Fibroblast of skin of back (primary cell): ENCODE measurements around the gene DCAF6.

Experiments used
- DNase-seq: peaks from one replicate; pipeline ENCODE4 v3.0.0-alpha.2; 2013

The DCAF6 gene

DNA sequence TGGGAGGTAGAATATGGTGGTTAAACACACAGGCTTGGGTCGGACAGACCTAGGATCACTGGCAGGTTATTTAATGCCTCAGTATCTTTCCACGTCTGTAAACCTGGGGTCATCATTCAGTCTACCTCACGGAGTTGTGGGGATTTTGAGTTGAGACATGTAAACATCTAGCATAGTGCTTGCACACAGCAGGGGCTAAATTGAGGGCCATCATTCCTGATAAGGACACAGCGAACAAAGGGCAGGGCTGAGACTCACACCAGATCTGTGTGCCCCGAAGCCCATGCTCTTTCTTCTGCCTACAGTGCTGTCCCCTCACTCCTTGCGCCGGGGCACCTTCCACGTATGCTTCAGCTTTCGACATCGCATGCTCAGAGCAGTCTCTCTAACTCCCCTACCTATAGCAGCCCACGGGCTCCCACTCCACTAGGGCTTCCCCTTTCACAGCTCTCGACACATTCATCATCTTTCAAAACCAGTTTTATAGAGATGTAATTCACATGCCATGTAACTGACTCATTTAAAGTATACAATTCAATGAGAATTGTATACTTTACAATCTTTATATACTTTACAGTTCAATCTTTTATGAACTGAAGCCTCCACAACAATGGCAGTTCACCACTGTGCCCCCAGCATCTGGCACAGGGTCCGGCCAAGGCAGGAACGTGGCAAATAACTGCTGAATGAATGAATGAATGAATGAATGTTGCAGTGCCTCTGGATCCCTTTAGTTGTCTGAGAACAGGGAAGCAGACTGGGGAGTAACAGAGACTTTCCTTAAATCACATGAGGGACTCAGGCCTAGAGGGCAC is 152.2 kb downstream of the DCAF6 start:
- DNase-seq: no peak

DNA sequence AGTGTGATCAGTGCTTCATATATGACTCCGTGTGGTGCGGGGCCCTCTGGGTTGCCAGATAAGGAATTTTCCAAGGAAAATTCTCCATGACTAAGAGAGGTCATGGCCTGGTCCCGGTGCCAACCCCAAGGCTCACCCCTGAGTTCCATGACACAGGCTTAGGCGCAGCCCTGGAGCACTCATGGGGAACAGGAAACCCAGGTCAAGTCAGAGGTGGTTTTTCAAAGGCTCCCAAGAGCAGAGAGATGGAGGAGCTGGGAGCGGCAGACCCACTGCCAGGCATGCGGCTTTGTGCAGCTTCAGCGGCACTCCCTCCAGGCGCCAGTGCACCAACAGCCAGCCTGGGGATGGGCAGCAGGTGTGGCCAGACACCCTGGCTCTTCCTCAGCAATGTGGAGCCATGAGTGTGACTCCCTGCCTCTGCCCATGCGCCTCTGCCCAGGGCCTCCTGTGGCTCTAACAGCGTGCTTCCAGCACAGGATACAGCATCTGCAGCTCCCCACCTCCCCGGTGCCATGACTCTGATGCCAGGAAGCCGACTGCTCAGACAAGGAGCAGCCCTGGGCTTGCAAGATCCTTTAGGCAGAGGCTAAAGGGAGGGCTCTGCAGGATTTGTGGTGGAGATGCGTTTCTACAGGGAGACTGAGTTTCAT is 153.0 kb downstream of the DCAF6 start:
- no peak for DNase-seq

DNA sequence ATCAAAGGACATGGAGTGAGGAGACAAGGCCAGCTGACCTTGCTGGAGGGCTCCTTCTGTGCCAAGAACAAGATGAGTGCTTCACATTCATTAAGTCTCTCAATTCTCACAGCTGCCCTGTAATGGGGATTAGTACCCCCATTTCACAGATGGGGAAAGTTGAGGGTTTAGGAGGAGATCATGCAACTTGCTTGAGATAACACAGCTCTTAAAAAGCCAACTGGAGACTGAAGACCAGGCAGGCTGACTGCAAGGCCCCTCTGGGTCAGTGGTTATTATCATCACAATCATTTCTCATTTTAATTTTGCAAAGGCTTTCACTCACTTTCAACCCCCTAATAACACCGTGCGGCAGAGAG is 153.5 kb downstream of the DCAF6 start:
- no peak for DNase-seq

DNA sequence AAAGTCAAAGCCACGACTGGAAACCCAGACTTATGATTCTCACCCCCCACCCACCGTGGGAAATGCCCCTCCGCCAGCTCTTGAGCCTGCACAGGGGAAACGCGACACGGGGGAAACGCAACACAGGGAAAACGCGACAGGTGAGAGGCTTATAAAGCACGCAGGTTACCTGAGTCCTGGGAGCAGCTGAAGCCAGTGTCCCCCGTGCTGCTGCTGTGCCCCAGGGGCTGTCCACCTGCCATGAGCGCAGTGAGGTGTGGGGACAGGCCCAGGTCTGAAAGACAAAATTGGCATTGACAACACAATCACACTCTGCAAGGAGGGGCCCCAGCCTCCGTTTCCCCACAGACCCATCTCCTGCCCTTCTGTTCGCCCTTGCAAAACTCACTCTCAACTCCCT is 153.9 kb downstream of the DCAF6 start:
- DNase-seq: no peak

DNA sequence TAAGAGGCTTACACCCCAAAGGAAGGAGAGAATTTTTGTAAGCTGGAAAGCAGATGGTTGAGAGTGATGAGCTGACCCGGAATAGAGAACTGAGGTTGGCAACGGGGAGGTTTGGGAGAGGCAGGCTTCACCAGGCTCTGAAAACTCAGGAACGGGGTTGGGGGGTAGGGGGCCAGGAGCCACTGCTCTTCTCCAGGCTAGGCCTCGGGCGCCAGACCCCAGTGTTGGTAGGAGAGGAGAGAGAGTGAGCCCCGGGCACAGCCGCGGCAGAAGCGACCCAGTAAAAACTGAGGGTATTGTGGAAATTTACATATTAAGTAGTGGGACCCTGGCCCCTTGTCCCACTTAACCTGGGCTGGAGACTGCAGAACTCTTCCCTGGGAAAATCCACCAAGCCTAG is 154.6 kb downstream of the DCAF6 start:
- no peak for DNase-seq

DNA sequence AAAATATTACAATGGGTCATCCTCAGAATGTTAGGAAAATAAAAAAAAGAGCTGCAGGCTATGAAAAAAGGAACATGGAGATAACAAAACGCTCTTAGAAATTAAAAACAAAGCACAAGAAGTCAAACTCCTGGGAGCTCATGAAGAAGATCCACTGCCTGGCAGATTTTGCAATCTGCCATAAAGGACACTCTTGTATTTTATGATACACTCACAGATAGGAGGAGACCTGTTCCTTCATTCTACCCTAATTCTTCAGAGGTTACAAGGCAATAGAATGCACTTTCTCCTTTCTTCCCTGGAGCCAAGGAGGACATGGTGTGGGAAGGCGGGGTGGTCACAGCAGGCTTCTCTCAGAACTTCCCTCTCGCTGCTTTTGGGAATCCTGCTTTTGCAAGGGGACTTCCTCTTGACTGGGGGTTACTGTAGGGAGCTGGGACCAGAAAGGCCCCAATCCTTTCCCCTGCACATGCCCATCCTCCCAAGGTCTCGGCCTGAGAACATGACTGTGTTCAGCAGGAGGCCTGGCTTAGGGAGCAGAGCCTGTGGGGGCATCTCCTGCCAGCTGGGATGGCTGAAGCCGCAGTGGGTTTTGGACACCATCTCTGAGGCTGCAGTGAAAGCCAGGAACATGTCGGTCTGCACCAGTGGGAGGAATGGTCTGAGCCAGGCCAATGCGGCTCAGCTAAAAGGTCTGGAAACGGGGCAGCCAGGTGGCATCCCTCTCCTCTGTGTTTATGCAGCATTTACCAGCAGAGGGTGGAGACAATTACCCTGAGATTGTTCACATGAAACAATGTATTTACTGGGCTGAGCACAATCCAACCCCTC is 155.5 kb downstream of the DCAF6 start:
- no peak for DNase-seq

DNA sequence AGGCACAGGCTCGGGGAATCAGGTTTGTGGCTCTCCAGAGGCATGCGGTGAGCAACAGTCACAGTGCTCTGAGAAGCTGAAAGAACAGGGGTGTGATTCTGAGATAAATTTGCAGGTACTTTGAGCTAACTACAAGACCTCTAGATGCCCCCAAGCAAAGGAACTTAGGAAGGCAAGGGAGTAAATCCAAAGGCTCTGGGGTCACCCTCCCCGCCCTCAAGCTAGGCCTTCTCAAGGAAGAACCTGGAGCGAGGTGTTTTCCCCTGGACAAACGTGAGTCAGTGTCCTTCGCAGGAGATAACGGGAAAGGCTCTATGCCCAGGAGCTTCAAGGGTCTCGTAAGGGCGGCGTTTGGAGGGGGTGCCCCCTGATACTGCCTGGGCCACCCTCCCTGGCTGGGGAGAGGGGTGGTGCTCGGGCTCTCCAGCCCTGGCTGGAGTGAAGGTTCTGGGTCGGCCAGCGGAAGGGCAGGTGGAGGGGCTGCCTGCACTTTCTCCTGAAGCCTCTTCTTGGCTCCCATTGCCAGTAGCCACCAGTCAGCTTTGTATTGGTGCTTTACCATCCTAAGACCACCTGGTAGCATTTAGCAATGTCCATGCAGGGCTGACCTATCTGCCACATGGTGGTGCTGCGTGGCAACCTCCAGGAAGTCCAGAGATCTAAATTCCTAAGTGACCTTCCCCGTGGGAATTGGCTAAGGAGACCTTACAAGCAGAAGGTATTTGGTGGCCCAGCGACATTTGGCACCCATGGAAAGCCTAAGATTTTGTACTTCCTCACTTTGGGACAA is 156.3 kb downstream of the DCAF6 start:
- DNase-seq: peak; percentile 28

DNA sequence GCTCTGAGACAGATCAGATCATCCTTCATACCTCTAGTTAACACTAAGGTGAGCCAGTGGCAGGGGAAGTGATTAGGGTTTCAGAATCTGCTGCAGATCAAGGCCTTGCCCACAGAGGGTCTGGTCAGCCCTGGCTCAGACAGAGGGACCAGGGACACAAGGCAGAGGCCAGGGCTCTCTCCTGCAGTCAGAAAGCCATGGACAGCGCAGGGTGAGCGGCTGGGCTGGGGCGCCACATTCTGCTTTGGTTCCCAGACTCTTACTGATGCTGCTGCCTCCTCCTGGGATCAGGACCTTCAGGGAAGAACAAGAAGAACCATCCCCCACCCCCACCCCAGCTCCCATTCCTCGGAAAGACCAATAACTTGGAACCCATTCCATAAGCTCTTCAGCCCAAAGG is 157.1 kb downstream of the DCAF6 start:
- no peak for DNase-seq

DNA sequence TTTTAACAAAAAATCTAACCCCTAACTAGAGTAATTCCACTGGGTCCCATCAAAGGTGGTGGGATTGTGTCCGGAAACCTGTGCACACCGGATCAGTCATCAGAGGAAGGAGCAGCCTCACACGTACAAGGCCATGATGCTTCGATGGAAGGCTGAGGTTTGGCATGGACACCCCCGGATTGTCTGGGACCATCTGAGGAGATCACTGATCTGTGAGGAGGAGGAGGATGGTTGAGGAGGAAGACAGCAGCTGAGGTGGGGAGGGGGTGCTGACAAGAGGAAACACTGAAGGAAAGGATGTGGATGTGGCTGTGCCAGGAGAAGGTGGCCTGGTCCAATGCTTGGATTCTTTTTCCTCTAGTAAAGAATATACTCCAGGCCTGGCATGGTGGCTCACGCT is 159.0 kb downstream of the DCAF6 start:
- DNase-seq: no peak

DNA sequence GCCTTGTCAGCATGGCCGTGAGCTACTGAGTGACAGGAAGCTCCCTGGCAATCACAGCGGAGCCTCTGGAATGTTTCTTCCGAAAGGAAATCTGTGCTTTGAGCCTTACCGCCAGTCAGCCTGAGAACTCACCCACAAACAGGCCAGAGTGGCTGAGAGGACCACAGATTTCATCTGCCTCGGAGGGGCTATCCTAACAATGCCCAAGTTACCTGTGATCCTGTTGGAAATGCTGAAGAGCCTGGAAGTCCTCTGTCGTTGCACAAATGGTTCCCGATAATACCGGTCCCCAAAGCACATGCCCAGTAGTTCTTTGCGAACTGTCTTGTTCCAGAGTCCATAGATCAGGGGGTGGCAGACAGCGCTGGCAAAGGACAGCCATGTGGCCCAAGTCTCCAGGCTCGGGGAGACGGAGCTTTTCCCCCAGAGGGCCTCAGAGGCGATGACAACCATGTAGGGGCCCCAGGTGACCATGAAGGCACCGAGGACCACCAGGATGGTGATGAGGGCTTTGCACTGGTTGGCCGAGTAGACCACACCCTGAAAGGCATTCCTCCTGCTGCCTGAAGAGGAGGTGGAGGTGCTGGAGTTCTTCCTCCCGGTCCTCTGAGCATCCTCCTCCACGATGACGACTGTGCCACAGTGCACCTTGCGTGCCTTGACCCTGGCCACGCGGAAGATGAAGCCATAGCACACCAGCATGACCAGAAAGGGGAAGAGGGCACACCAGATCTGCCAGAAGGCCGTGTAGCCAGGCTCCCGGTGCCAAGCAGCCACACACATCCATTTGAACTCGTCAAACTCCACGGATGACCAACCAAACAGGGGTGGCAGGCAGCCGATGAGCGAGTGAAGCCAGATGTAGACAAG is 160.0 kb downstream of the DCAF6 start:
- DNase-seq: no peak

DNA sequence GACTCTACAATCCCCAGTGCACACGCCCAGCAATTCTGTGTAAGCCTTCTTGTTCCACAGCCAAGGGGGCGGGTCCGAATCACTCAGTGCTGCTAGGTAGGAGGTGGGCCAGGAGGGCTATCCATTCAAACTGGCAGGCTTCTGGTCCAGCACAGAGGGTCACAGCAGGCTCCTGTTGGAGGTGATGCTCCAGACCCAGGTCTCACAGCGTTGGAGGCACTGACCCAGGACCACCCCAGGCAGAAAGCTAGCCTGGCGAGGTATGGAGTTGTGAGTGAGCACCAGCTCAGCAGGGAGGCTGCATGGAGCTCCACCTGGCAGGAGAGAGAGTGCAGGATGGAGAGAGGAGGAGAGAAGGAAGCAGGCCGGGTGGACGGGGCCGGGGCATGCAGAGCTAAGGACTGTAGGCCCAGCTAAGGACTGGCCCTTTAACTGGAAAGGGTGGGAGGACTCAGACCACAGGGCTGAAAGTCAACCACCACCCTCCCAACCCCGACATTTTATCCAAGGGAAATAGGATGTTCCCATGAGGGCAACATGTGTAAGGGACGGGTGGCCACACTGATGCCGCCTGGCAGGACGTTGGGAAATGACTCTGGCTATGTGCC is 161.5 kb downstream of the DCAF6 start:
- DNase-seq: no peak

DNA sequence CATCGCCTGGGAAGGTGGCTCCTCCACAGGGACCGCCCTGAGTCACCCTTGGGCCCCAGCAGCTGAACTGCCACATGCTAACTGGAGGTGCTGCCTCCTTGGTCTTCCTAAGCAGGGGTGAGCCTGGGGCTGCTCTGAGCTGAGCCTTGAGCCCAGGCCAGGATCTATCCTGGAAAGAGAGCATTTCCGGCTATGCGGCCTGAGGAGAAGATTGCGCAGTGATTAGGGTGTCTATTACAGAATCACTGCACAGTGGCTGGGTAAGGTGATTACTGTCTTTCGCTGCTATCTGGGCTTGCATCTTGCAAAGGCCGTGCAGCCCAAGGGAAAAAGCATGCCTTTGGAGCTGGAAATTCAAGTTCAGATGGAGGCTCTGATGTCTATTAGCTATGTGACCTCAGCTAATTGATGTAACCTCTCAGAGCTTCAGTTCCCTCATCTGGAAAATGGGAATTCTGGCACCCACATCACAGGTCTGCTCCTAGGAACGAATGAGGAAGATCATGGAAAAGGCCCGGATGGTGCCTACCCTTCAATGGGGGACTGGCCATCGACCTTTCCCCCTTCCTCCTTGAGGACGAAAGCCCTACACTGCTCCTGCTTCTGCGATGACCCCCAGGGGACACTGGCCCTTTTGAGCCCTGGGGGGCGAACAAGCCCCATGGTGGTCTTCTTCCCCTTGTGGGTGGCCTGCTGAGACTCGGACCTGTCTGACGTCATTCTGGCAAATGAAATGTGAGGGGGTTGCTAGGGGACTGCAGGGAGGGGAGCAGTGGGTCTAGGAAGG is 162.2 kb downstream of the DCAF6 start:
- no peak for DNase-seq

DNA sequence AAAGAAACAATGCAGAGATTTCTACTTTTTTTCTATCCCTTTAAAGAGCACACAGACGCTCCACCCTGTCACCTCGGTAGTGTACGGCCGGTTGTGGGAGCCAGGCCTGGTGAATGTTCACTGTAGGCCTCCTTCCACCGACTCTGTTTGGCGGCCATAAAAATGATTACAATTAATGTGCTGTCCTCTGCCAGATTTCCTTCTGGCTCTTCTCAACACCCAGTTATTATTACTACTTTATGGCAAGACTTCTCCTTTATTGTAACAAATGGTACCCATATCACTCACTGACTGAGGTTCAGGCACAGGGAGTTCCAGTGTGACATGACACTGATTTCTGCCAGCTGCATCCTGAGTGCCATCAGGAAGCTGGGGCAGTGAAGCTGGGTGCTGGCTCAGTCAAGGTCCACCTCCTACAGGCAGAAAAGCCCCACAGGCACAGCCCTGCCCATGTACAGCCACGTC is 162.9 kb downstream of the DCAF6 start:
- DNase-seq: no peak

DNA sequence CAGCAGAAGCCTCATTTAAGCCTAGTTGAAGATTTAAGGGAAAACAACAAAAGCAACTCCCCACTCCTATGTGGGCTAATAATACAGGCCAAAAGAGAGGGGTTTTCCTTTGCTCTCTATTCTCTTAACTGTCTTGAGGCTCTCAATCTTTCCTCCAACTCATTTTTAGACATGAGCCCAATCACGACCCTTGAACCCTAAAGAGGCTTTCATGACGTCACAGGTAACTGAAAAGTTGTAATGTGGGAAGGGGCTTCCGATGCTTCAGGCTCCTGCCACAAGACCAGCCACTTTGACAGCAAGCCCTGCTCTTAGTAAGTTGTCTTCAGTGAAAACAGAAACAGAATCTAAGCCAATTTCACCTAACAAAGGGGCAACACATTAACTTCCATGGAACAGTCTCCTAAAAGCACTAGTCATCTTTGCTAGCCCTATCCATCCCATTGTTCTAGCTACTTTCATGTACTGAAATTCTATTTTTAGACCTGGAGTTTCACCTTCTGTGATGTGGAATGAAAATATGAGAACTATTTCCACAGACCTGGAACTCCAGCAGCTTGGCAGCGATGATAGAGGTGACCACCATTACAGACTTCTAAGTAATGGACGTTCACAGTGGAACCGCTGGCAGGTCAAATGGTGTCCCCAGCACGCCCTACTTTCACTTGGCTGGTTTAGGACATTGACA is 164.0 kb downstream of the DCAF6 start:
- DNase-seq: no peak

DNA sequence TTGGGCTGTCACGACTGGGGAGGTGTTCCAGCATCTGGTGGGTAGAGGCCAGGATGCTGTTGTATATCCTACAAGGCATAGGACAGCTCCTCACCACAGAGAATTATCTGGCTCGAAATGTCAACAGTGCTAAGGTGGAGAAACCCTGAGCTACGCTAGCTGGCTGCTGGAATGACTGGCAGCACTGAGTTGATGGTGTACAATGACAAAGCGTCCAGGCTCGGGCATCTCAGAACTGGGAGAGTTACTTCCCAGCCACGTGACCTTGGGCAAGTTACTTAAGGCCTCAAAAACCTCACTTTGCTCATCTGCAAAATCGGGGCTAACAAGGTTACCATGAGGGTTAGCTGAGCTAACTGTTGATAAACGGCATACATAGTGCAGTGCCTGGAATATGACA is 164.9 kb downstream of the DCAF6 start:
- DNase-seq: no peak

DNA sequence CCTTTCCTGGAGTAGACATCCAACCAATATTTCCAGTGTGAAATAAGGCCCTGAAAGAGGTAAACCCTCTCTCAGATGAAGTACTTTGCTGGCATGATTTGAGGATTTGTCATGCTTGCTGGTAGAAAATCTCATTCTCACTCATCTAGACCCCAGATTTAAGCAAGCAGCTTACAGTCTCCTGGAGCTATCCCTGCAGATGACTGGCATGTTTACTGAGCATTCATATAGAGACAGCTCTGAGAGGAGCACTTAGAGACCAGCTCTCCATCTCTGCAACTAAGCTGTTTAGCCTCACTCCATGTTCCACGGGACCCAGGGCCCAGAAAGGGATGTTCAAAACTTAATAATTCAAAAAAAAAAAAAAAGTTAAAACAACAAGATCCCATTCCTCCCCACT is 166.0 kb downstream of the DCAF6 start:
- DNase-seq: no peak

DNA sequence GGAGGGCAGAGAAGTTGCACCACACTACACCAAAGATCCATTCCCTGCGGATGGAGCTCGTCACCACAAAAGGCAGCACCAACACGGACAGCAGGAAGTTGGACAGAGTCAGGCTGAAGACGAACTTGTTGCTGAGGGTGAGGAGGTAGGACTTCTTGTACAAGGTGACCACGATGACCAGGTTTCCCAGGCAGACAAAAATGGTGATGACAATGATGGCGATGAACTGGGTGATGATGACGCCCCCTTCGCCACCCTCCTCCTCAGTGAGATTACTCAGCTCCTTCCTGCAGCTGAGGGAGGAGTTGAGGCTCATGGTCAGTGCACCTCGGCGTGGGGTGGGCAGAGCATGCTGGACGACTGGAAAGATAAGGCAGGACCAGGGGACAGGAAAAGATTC is 168.1 kb downstream of the DCAF6 start:
- DNase-seq: no peak

DNA sequence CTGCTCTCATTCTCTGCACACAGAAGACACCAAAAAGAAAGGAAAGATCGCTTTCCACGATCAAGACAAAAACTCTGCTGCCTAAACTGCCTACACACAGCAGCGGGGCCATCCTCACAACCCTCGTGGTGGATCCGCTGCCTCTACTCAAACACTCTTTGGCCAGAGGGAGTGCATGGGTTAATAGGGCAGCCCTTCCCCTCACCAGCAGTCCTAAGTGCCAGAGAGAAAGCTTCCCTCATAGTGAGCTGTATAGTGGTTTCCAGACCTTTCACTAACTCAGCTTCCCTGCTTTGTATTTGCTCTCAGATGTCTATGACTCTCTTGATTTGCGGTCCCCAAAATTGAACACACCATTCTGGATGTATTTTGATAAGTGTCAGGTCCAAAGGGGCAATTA is 169.4 kb downstream of the DCAF6 start:
- DNase-seq: no peak

DNA sequence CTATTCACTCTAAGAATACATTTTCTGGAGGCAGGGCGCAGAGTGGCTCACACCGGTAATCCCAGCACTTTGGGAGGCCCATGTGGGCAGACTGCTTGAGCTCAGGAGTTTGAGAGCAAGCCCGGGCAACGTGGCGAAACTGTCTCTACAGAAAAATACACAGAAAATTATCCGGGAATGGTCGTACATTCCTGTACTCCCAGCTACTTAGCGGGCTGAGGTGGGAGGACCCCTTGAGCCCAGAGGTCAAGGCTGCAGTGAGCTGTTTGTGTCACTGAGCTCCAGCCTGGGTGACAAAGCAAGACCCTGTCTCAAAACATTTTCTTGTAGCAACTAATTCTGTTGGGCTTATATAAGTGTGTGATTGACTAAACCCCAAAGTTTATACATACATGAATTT is 169.8 kb downstream of the DCAF6 start:
- no peak for DNase-seq
